ENCODE results near the gene SH3GL2. TPM values are rescaled to one million over a fixed set of nuclear protein-coding genes. Genes with fewer than 3 reads are reported as not detected.

The SH3GL2 gene
- polyA plus RNA-seq, 1 donor (not counting 4 experiments of a cell fraction or from before 2014, with no cell fraction given): not detected

- TF ChIP-seq EZH2 (IDR thresholded peaks at IDR 0.05; ENCODE audit: low read length) (no peak), CTCF (optimal IDR thresholded peaks at IDR 0.05 in 1 of 3, IDR thresholded peaks at IDR 0.05 in 1 of 3, conservative IDR thresholded peaks at IDR 0.05 in 1 of 3; ENCODE audit: extremely low read depth in 1 of 3, insufficient read depth in 2 of 3, low read length in 3 of 3) (no peak)
- no peak for DNase-seq (ENCODE audit: low read depth, low spot score)
- H2AFZ ChIP-seq (ENCODE audit: control insufficient read depth, low read length): no peak overlapping the region
- H3K36me3 ChIP-seq (ENCODE audit: control insufficient read depth in 2 of 2, extremely low read depth in 1 of 2, insufficient read depth in 2 of 2, low read length in 2 of 2): no peaks in the 10 kb centered on the region
- no peak overlapping the region for H3K9ac ChIP-seq (ENCODE audit: control insufficient read depth, extremely low read depth, insufficient read depth, low read length)
- dilution Hi-C loops (cut with MboI; ENCODE audit: extremely low pct_ligation_motif_present, low sequenced_read_pairs): no loop called here
- no peaks in the 10 kb centered on the region for H3K27me3 ChIP-seq (ENCODE audit: control insufficient read depth, extremely low read depth, insufficient read depth, low read length)
- no peak overlapping the region for H3K4me3 ChIP-seq (ENCODE audit: control insufficient read depth in 2 of 3, extremely low read depth in 1 of 3, insufficient read depth in 2 of 3, low read depth in 1 of 3, low read length in 3 of 3)
- no peak overlapping the region for H3K27ac ChIP-seq (ENCODE audit: control insufficient read depth, insufficient read depth, low read length)
- H3K4me2 ChIP-seq (ENCODE audit: control insufficient read depth, extremely low read depth, insufficient read depth, low read depth, low read length): no peak overlapping the region
- H3K9me1 ChIP-seq (ENCODE audit: control insufficient read depth, extremely low read depth, insufficient read depth, low read length): no peaks in the 10 kb centered on the region
- no peaks in the 10 kb centered on the region for H3K79me2 ChIP-seq (ENCODE audit: control insufficient read depth, insufficient read depth, low read length)
- H3K4me1 ChIP-seq (ENCODE audit: control insufficient read depth, extremely low read depth, insufficient read depth, low read length): no peaks in the 10 kb centered on the region
- FAIRE-seq: no peak
- no peaks in the 10 kb centered on the region for H4K20me1 ChIP-seq (ENCODE audit: control insufficient read depth, extremely low read depth, insufficient read depth, low read length)
- no peaks in the 10 kb centered on the region for H3K9me3 ChIP-seq (ENCODE audit: control insufficient read depth, low read depth, low read length)
Measured at GRCh38 chr9:17731308-17731707, 152.4 kb downstream of the SH3GL2 start.

- Histone ChIP-seq H3K27me3 (ENCODE audit: control insufficient read depth, extremely low read depth, insufficient read depth, low read length) (no peaks in the 10 kb centered on the region), H4K20me1 (ENCODE audit: control insufficient read depth, extremely low read depth, insufficient read depth, low read length) (no peaks in the 10 kb centered on the region), H3K4me1 (ENCODE audit: control insufficient read depth, extremely low read depth, insufficient read depth, low read length) (no peaks in the 10 kb centered on the region), H3K36me3 (ENCODE audit: control insufficient read depth in 2 of 2, extremely low read depth in 1 of 2, insufficient read depth in 2 of 2, low read length in 2 of 2) (no peaks in the 10 kb centered on the region), H3K27ac (ENCODE audit: control insufficient read depth, insufficient read depth, low read length) (no peak overlapping the region), H3K79me2 (ENCODE audit: control insufficient read depth, insufficient read depth, low read length) (no peaks in the 10 kb centered on the region), H3K9ac (ENCODE audit: control insufficient read depth, extremely low read depth, insufficient read depth, low read length) (no peak overlapping the region), H2AFZ (ENCODE audit: control insufficient read depth, low read length) (no peak overlapping the region), H3K9me3 (ENCODE audit: control insufficient read depth, low read depth, low read length) (no peaks in the 10 kb centered on the region), H3K4me3 (ENCODE audit: control insufficient read depth in 2 of 3, extremely low read depth in 1 of 3, insufficient read depth in 2 of 3, low read depth in 1 of 3, low read length in 3 of 3) (no peak overlapping the region), H3K4me2 (ENCODE audit: control insufficient read depth, extremely low read depth, insufficient read depth, low read depth, low read length) (no peak overlapping the region), H3K9me1 (ENCODE audit: control insufficient read depth, extremely low read depth, insufficient read depth, low read length) (no peaks in the 10 kb centered on the region)
- dilution Hi-C loops (cut with MboI; ENCODE audit: extremely low pct_ligation_motif_present, low sequenced_read_pairs): no loop called here
- no peak for DNase-seq (ENCODE audit: low read depth, low spot score)
- no peak for TF ChIP-seq EZH2 (IDR thresholded peaks at IDR 0.05; ENCODE audit: low read length)
- no peak for TF ChIP-seq CTCF (optimal IDR thresholded peaks at IDR 0.05 in 1 of 3, IDR thresholded peaks at IDR 0.05 in 1 of 3, conservative IDR thresholded peaks at IDR 0.05 in 1 of 3; ENCODE audit: extremely low read depth in 1 of 3, insufficient read depth in 2 of 3, low read length in 3 of 3)
- FAIRE-seq: no peak
Measured at GRCh38 chr9:17734674-17735073, 155.8 kb downstream of the SH3GL2 start.
